GM21360 (cell line): Measurements from ENCODE around the gene AS3MT.
"Not testable (repeated sequence)": the region's sequence is repeated elsewhere in the genome, so short reads cannot be mapped to it uniquely, and the experiment has no call there.

Source experiments
- ATAC-seq: cut with Tn5 transposase; IDR thresholded peaks from one replicate; pipeline ENCODE4 v1.9.1; 2021; ENCODE audit warnings: mild to moderate bottlenecking, moderate library complexity; ENCODE audit not compliant: unreplicated experiment

AS3MT gene

DNA sequence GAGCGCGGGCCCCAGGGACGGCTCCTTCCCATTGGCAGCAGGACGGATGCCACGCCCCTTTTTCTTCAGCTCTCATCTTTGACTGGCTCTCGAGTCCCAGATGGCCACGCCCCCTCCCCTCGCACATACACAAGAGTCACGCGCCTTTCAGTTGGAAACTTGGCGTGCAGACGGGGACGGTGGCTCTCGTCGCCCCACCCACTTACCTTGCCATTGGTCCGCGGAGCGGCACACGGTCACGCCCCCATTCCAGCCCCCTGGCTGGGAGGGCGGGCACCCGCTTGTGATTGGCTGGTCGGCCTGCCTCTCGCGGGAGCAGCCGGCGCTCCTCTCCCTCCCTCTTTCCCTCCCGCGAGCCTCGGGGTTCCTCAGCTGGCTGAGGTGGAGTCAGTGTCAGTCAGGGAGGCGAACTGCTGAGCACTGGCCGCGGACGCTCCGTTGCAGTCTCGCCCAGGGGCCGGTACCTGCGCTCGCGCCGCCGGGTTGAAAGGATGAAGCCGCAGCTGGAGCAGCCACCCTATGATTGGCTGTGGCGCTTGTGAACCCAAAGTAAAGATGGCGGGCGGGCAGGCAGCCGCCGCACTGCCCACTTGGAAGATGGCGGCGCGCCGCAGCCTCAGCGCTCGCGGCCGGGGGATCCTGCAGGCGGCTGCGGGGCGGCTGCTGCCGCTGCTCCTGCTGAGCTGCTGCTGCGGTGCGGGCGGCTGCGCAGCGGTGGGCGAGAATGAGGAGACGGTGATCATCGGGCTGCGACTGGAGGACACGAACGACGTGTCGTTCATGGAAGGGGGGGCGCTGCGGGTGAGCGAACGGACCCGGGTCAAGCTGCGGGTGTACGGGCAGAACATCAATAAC is 48.9 kb downstream of the AS3MT start, which contains the start of gene CNNM2:
Gene CNNM2, plus strand, starts transcription at position 333 of the 855 bp plus-strand sequence. Its CDS starts 187 bp downstream, at position 520.
- ATAC-seq, result peak; percentile 78

DNA sequence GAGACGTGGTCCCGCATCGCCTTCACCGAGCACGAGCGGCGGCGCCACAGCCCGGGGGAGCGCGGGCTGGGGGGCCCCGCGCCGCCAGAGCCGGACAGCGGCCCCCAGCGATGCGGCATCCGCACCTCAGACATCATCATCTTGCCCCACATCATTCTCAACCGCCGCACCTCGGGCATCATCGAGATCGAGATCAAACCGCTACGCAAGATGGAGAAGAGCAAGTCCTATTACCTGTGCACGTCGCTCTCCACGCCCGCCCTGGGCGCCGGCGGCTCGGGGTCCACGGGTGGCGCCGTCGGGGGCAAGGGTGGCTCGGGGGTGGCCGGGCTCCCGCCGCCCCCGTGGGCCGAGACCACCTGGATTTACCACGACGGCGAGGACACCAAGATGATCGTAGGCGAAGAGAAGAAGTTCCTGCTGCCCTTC is 49.6 kb downstream of the AS3MT start:
- no peak for ATAC-seq

DNA sequence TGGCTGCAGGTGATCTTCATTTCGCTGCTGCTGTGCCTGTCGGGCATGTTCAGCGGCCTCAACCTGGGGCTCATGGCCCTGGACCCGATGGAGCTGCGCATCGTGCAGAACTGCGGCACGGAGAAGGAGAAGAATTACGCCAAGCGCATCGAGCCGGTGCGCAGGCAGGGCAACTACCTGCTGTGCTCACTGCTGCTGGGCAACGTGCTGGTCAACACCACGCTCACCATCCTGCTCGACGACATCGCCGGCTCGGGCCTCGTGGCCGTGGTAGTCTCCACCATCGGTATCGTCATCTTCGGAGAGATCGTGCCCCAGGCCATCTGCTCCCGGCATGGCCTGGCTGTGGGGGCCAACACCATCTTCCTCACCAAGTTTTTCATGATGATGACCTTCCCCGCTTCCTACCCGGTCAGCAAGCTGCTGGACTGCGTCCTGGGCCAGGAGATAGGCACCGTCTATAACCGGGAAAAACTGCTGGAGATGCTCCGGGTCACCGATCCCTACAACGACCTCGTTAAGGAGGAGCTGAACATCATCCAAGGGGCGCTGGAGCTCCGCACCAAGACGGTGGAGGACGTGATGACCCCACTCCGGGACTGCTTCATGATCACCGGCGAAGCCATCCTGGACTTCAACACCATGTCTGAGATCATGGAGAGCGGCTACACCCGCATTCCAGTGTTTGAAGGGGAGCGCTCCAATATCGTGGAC is 50.1 kb downstream of the AS3MT start:
- no peak for ATAC-seq

DNA sequence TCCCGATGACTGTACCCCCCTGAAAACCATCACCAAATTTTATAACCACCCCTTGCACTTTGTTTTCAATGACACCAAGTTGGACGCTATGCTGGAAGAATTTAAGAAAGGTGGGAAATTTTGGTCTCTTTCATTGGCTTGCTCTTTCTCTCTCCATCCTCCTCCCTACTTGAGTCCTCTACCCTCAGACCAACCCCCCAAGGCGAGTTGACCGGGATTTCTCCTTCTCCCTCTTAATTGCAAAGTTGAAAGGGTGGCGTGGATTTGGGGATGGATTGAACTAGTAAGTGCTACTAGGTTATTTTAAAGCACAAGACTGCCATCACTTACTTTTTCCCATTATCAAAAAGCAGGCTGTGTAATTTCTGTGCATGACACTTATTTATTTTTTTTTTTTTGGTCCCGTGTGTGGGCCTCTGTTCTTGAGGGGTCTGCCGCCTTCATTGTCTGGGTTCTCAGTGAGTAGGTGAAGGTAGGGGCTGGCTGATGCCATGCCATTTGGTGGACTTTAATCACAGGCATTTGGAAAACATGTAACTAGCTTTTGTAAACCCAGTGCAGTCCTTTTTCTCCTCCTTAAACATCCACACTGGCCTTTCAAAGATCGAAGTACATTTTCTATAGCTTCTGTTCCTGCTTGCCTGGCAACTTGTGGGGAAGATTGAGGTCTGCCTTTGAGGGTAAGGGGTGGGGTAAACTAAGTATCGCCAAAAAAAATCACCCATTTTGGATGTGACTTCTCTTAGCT is 50.9 kb downstream of the AS3MT start:
- no peak for ATAC-seq

DNA sequence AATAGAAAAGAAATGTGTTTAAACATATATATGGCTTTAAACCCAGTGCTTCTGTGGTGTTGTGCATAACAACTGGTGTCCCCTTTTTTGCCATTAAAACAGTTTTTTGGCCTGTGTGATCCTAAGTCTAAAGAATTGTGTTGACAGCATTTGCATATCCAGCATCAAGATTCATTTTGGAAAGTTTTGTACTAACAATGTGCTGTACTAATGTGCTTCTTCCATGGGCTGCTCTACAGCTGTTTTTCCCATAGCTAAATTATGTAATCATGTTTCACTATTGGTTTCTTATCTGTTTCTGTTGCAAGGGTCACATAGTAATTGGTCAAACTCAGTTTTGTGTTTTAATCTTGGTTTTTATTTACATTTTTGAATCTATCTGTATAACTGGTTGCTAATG is 54.3 kb downstream of the AS3MT start:
- no peak for ATAC-seq

DNA sequence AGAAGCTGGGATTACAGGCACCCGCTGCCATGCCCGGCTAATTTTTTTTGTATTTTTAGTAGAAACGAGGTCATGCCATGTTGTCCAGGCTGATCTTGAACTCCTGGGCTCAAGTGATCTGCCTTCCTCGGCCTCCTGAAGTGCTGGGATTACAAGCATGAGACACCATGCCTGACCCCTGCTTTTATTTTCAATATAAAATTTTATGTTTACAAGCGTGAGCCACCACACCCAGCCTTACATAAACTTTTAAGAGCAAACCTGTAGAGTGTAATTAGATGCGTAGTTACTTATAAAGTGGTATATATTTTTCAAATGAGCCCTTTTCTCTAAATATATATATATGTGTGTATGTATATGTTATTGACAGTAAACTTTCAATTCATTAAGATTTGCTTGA is 57.6 kb downstream of the AS3MT start:
- ATAC-seq, result no peak

DNA sequence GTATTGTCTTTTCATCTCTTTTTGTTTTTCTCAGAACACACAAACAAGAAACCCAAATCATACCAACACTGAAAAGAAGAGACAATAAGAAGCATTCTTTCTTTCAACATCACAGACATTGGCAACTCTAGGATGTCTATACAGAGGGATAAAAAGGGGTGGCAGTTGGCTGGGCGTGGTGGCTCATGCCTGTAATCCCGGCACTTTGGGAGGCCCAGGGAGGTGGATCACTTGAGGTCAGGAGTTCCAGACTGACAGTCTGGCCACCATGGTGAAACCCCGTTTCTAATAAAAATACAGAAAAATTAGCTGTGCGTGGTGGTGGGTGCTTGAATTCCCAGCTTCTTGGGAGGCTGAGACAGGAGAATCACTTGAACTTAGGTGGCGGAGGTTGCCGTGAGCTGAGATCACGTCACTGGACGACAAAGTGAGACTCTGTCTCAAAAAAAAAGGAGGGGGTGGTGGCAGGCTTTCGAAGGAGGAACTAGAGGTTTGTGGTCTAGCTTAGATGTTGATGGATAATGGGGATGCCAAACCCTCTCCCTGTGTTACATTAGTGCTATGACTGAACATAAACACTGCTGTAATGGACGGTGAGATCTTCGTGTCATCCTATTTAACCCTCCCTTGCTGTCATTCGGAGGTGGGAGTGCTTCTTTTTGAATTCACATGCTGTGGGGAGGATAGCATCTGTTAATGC is 58.2 kb downstream of the AS3MT start:
- ATAC-seq, result no peak

DNA sequence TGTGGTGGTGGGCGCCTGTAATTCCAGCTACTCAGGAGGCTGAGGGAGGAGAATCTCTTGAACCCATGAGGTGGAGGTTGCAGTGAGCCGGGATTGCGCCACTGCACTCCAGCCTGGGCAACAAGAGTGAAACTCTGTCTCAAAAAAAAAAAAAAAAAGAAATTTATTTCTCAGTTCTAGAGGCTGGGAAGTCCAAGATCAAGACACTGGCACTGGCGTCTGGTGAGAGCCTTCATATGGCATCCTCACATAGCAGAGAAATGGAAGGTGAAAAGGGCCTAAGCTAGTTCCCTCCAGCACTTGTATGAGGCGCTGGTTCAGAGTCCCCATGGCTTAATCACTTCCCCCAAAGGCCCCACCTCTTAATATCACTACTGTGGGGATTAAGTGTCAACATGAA is 59.2 kb downstream of the AS3MT start:
- ATAC-seq, result not testable (repeated sequence)

DNA sequence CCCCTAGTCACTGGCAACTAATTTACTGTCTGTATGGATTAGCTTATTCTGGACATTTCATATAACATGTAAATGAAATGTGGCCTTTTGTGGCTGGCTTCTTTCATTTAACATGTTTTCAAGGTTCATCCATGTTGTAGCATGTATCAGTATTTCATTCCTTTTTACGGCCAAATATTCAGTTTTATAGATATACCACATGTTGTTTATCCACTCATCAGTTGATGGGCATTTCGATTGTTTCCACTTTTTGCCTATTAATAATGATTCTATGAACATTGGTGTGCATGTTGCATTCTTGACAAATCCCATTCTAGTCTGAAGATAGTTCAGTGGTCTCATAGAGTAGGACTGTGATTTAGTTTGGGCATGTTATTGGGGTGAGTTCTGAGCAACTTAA is 61.5 kb downstream of the AS3MT start:
- no peak for ATAC-seq

DNA sequence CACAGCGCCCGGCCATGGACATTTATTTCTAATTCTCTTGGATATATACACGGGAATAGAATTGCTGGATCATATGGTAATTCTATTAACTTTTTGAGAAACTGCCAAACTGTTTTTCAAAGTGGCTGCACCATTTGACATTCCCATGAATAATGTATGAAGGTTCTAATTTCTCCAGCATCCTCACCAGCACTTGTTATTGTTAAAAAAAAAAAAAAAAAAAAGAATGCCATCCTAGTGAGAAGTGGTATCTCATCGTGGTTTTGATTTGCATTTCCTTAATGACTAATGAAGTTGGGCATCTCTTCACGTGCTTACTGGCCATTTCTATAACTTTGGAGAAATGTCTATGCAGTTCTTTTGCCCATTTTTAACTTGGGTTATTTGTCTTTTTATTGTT is 62.4 kb downstream of the AS3MT start:
- ATAC-seq, result no peak

DNA sequence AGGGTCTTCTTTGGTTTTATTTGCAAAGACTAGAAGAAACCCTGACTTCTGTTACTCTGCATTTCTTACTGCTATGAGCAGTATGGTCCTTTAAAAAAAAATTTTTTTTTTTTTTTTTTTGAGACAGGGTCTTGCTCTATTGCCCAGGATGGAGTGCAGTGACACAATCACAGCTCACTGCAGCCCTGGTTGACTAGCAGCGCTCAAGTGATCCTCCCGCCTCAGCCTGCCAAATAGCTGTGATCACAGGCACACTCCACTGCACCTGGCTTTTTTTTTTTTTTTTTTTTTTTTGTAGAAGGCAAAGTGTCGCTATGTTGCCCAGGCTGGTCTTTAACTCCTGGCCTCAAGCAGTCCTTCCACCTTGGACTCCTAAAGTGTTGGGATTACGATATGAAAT is 66.2 kb downstream of the AS3MT start:
- no peak for ATAC-seq

DNA sequence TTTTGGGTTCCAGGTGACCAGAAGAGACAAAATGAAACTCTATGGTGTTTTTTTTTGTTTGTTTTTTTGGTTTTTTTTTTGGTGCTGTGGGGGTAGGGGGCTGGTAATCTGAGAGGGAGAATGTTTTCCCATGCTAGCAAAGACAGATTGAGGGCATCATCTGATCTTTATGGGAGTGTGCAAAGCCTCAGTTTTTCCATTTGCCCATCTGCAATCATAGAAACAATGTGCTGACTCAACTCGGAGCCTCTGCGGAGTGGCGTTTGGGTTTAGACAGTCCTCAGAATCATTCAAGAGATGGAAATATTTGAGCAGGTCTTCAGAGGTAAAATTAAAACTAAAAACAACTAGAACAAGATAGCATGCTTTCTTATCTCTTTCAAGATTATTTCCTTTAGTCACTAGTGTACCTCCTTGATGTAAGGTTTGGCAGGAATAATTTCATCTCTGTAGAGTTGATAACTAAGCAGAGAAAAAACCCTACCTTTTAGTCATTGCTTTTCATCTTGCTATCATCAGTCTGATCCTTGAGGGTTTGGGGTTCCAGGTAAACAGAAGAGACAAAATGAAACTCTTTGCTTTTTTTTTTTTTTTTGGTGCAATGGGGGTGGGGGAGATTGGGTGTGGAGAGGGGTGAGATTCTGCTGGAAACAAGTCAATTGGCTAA is 66.8 kb downstream of the AS3MT start:
- no peak for ATAC-seq

DNA sequence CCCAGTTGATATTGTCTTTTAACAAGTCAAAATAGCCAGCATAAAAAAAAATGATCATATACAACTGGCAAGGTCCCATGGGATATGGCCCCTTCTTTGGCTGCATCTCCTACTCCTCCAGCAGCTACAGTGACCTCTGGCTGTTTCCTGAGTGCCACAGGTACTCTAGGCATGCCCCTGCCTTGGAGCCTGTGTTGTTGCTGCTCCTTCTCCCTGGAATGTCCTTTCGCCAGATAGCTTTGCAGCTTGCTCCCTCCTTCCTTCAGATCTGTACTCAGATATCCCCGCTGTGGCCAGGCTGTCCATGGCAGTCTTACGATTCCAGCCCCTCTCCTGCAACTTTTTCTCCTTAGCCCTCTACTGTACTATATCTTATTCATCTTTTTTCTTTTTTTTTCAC is 72.1 kb downstream of the AS3MT start:
- no peak for ATAC-seq

DNA sequence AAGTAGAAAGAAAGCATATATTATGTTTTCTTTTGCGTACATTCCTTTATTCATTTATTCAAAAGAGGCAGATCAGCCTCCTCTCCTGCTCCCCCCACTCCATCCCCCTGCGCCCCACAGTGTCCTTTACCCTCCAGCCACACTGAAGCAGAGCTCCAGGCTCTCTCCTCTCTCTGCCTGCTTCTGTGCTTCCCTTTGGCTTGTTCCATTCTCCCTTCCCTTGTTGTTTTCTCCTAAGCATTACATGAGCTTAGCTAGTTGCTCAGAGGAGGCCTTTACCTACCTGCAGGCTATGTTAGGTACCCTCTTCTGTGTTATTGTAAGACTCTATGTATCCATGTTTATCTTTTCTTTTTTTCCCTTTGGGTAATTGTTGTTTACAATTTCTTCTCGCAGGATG is 76.2 kb downstream of the AS3MT start:
- no peak for ATAC-seq

DNA sequence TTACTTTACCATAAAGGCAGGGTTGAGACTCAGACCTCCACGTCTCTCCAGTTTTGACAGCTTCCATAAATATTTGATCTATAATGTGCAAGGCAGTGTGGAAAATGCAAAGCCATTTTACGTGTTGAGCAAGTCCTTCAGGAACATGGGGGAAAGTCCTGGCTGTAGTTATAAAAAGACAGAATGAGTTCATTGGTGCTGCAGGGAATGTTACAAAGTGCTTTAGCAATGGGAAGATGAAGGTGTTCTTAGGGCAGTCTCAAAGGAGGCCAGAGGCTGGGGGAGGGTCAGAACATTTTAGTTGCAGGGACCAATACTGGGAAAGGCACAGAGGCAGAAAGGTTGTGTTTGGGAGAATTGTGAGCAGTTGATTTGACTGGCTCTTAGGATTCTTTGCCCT is 76.7 kb downstream of the AS3MT start:
- no peak for ATAC-seq

DNA sequence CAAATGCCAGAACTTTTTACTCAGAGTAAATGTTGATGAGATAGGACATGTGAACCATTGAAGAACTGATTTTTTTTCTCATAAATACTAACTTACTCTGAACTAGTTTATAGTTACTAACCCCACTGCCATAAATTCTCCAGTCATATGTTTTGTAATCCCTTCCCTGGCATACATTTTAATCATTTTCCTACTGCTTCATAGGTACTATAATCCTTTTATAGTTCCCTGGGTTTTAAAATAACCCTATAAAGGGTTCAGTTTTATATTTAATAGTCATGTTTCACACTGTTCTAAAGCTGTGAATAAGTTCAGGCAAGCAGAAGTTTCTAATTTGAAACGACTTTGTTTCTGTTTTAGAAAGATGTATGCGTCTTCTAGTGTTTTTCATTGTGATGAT is 77.7 kb downstream of the AS3MT start:
- ATAC-seq, result no peak

DNA sequence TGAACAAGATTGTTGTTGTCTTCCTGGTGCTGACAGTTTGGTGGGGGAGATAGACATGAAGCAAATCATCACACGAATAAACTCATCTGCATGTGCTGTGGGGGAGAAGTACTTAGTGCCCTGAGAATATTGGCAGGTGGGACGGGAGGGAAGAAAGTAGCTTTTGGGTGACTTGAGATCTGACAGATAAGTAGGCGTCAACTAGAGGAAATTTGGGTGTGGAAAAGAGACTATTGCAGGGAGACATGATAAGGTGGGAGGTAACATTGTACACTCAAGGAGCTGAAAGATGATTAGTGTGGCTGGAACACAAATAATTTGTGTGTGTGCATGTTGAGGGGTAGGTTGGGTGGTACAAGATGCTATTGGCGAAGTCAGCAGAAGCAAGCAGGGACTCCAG is 78.9 kb downstream of the AS3MT start:
- no peak for ATAC-seq

DNA sequence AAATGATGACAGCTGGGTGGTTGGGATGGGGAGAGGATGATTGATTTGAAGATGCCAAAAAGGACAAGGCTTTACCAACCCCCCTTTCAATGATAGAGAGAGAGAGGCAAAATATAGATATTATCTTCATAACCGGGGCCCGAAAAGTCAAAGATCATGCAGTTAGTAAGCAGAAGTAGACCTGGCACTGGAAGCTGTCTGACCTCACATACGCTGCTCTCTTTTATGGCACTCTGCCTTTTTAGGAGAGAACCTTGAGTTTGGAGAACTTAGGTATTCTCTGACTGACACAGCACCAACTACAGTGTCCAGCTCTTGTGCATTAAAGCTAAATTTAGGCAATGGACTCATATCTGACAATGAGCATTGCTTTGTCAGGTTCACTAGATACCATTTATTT is 79.5 kb downstream of the AS3MT start:
- ATAC-seq, result no peak

DNA sequence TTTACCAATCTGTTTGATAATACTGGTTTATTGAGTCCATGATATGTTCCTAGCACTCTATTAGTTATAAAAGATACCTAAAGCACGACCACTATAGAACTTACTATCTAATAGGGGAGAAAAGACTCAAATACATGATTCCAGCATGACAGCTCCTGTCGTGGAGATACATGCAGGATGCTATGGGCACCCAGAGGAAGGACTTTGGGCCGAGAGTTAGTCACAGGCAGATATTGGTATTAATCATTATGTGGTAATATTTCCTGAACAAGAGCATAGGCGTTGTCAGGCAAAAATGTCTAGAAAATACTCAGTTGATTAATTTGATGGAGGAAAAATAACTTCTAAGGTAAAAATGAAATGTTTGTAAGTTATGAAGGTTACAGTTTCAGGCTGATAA is 80.6 kb downstream of the AS3MT start:
- ATAC-seq, result no peak

DNA sequence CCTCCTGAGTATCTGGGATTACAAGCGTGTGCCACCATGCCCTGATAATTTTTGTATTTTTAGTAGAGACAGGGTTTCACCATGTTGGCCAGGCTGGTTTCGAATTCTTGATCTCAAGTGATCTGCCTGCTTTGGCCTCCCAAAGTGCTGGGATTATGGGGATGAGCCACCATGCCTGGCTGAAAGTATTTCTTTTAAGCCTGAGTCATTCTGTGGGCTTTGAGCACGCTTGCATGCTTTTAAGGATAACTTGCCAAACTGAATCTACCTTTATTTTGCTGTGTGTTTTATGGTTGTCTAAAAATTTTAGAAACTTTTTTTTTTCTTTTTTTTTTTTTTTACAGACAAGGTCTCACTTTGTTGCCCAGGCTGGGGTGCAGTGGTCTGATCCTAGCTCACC is 82.0 kb downstream of the AS3MT start:
- no peak for ATAC-seq
